Measurements from ENCODE around the gene NLK. TPM values are rescaled to one million over a fixed set of nuclear protein-coding genes. Genes with fewer than 3 reads are reported as not detected.

NLK gene
- total RNA-seq, 1 experiment from 2014 or later = 40.3 TPM

DNA sequence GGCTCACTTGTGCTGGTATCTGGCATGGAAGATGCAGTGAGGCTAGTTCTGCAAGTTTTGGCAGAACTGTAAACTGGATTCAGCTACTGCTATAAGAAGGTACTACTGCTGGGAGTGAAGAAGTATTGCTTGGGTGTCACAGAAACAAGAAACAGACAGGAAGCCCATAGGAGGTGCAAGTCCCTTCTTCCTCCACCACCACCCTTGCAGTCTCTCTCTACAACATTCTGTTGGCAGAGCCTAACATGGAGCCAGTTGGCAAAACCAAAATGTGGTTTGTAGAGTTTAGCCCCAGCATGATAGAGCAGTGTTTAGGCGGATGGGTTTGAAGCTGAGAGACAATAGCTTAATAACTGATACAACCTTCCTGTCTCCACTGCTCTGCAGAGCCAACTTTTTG is 72.6 kb downstream of the NLK start (continued):
- TF ChIP-seq ZNF281 (CRISPR knock-in tag; IDR thresholded peaks at IDR 0.05) (no peak), NR3C1 (CRISPR knock-in tag; conservative IDR thresholded peaks at IDR 0.05; ENCODE audit: low read depth) (no peak), ESRRA (CRISPR knock-in tag; IDR thresholded peaks at IDR 0.05; ENCODE audit: borderline replicate concordance) (no peak), HMGA2 (CRISPR knock-in tag; IDR thresholded peaks at IDR 0.05) (no peak)
- TF ChIP-seq, protein P1, sequence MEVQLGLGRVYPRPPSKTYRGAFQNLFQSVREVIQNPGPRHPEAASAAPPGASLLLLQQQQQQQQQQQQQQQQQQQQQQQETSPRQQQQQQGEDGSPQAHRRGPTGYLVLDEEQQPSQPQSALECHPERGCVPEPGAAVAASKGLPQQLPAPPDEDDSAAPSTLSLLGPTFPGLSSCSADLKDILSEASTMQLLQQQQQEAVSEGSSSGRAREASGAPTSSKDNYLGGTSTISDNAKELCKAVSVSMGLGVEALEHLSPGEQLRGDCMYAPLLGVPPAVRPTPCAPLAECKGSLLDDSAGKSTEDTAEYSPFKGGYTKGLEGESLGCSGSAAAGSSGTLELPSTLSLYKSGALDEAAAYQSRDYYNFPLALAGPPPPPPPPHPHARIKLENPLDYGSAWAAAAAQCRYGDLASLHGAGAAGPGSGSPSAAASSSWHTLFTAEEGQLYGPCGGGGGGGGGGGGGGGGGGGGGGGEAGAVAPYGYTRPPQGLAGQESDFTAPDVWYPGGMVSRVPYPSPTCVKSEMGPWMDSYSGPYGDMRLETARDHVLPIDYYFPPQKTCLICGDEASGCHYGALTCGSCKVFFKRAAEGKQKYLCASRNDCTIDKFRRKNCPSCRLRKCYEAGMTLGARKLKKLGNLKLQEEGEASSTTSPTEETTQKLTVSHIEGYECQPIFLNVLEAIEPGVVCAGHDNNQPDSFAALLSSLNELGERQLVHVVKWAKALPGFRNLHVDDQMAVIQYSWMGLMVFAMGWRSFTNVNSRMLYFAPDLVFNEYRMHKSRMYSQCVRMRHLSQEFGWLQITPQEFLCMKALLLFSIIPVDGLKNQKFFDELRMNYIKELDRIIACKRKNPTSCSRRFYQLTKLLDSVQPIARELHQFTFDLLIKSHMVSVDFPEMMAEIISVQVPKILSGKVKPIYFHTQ (CRISPR knock-in tag; IDR thresholded peaks at IDR 0.05) = no peak
- TF ChIP-seq, protein P2, sequence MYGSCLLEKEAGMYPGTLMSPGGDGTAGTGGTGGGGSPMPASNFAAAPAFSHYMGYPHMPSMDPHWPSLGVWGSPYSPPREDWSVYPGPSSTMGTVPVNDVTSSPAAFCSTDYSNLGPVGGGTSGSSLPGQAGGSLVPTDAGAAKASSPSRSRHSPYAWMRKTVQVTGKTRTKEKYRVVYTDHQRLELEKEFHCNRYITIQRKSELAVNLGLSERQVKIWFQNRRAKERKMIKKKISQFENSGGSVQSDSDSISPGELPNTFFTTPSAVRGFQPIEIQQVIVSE (CRISPR knock-in tag; IDR thresholded peaks at IDR 0.05; ENCODE audit: borderline replicate concordance) = no peak

GRCh38 chr17:28117304-28117703 is 74.8 kb downstream of the NLK start:
- ATAC-seq = no peak
- POLR2A ChIA-PET = interaction anchor here (0.6 kb wide), 1 partner anchor 410 kb away, joined by 3 read pairs; no protein-coding TSS in a partner anchor

DNA sequence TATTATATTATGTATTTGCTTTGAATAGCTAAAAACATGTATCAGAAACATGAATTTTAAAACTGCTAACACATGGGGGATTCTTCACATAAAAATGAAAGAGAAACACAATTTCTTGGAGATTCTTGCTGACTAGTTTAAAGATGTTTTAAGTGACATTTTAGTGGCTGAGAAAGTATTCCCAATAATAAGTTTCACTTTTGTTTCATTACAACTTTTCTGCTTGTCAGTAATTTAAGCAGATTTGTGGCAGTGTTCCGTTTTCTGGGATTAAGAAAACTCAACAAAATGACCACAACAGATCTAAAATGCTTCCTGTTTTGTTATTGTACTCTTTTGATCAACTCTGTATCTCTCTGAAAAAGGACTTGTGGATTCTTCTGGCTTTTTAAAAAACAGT is 75.9 kb downstream of the NLK start:
- ChIA-PET CTCF (no interaction called here), POLR2A (no interaction called here)
- TF ChIP-seq NR1H2 (CRISPR knock-in tag; IDR thresholded peaks at IDR 0.05) (no peak), FOXP1 (CRISPR knock-in tag; IDR thresholded peaks at IDR 0.05; ENCODE audit: borderline replicate concordance) (no peak), ELF4 (CRISPR knock-in tag; IDR thresholded peaks at IDR 0.05; ENCODE audit: low read depth) (no peak), CBFB (CRISPR knock-in tag; IDR thresholded peaks at IDR 0.05; ENCODE audit: low read depth) (no peak), FOXJ3 (CRISPR knock-in tag; IDR thresholded peaks at IDR 0.05; ENCODE audit: borderline replicate concordance) (no peak), NR2C2 (CRISPR knock-in tag; IDR thresholded peaks at IDR 0.05) (no peak), TCF7 (CRISPR knock-in tag; IDR thresholded peaks at IDR 0.05; ENCODE audit: low read depth) (no peak), ETV6 (CRISPR knock-in tag; IDR thresholded peaks at IDR 0.05) (no peak), ZNF138 (CRISPR knock-in tag; conservative IDR thresholded peaks at IDR 0.05) (no peak), PREB (CRISPR knock-in tag; IDR thresholded peaks at IDR 0.05; ENCODE audit: borderline replicate concordance) (no peak)
- peaks cover 52% of the 10 kb centered on the region for H3K4me1 Mint-ChIP-seq
- no peaks in the 10 kb centered on the region for H3K27me3 Mint-ChIP-seq (ENCODE audit: low read depth)
- H3K27ac Mint-ChIP-seq = peak overlapping the region; percentile 41
- DNase-seq (ENCODE audit: low spot score) (no peak), ATAC-seq (no peak)
- H3K4me3 Mint-ChIP-seq = no peak overlapping the region
- H3K9me3 Mint-ChIP-seq = no peaks in the 10 kb centered on the region
- H3K36me3 Mint-ChIP-seq = 0 out of 2 replicates have a peak, but pooled peaks cover 5% of the 10 kb centered on the region

More at GRCh38 chr17:28117304-28117703, 74.8 kb downstream of the NLK start:
- Mint-ChIP-seq H3K27ac (no peak overlapping the region), H3K4me1 (peaks cover 63% of the 10 kb centered on the region), H3K27me3 (ENCODE audit: low read depth) (no peaks in the 10 kb centered on the region), H3K9me3 (no peaks in the 10 kb centered on the region), H3K4me3 (no peak overlapping the region), H3K36me3 (no peaks in the 10 kb centered on the region)
- no peak for DNase-seq (ENCODE audit: low spot score)
- TF ChIP-seq SMAD4 (CRISPR knock-in tag; IDR thresholded peaks at IDR 0.05) (no peak), MLX (CRISPR knock-in tag; IDR thresholded peaks at IDR 0.05) (no peak), CREM (CRISPR knock-in tag; IDR thresholded peaks at IDR 0.05) (no peak), ZNF121 (CRISPR knock-in tag; IDR thresholded peaks at IDR 0.05) (no peak), SP1 (CRISPR knock-in tag; conservative IDR thresholded peaks at IDR 0.05) (no peak), MAX (CRISPR knock-in tag; IDR thresholded peaks at IDR 0.05) (no peak), NR2C2 (CRISPR knock-in tag; IDR thresholded peaks at IDR 0.05) (no peak)
- TF ChIP-seq, protein P3, sequence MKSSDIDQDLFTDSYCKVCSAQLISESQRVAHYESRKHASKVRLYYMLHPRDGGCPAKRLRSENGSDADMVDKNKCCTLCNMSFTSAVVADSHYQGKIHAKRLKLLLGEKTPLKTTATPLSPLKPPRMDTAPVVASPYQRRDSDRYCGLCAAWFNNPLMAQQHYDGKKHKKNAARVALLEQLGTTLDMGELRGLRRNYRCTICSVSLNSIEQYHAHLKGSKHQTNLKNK (CRISPR knock-in tag; IDR thresholded peaks at IDR 0.05) = no peak
- CTCF ChIA-PET = no interaction called here
